DLD1 (cell line): ENCODE measurements around the gene C8B.

Source experiments
- in situ Hi-C: cut with HindIII; loops from 2 replicates; pipeline ENCODE4 v1.10.0; 2017; ENCODE audit warnings: low sequenced_read_pairs

The C8B gene

GRCh38 chr1:56973923-56974742, 8.3 kb upstream of the C8B start:
- in situ Hi-C loops: no loop called here

GRCh38 chr1:56972976-56973375, 7.2 kb upstream of the C8B start:
- in situ Hi-C loops: no loop called here

GRCh38 chr1:56970280-56970679, 4.5 kb upstream of the C8B start:
- in situ Hi-C loops: no loop called here

- in situ Hi-C loops: no loop called here
Observed at GRCh38 chr1:56968878-56969495, 3.2 kb upstream of the C8B start.

- in situ Hi-C loops: no loop called here
Observed at GRCh38 chr1:56967900-56968832, 2.4 kb upstream of the C8B start.

GRCh38 chr1:56967355-56967754, 1.5 kb upstream of the C8B start:
- in situ Hi-C loops: no loop called here

- in situ Hi-C loops: no loop called here
Observed at GRCh38 chr1:56966698-56966999, 834 bp upstream of the C8B start.

- in situ Hi-C loops: no loop called here
Observed at GRCh38 chr1:56965191-56965590, 624 bp downstream of the C8B start.

- in situ Hi-C loops: no loop called here
Observed at GRCh38 chr1:56964349-56965017, 1.3 kb downstream of the C8B start.

GRCh38 chr1:56963667-56964066, 2.1 kb downstream of the C8B start:
- in situ Hi-C loops: no loop called here

GRCh38 chr1:56961426-56961825, 4.4 kb downstream of the C8B start:
- in situ Hi-C loops: no loop called here

GRCh38 chr1:56958526-56958925, 7.3 kb downstream of the C8B start:
- in situ Hi-C loops: no loop called here

GRCh38 chr1:56957931-56958330, 7.9 kb downstream of the C8B start:
- in situ Hi-C loops: no loop called here

GRCh38 chr1:56954664-56955063, 11.2 kb downstream of the C8B start:
- in situ Hi-C loops: no loop called here

GRCh38 chr1:56953386-56953785, 12.4 kb downstream of the C8B start:
- in situ Hi-C loops: no loop called here

GRCh38 chr1:56952501-56952900, 13.3 kb downstream of the C8B start:
- in situ Hi-C loops: no loop called here

GRCh38 chr1:56948403-56949023, 17.3 kb downstream of the C8B start:
- in situ Hi-C loops: no loop called here

GRCh38 chr1:56940039-56940438, 25.8 kb downstream of the C8B start:
- in situ Hi-C loops: no loop called here

- in situ Hi-C loops: no loop called here
Observed at GRCh38 chr1:56939209-56939608, 26.6 kb downstream of the C8B start.

GRCh38 chr1:56938646-56939045, 27.2 kb downstream of the C8B start:
- in situ Hi-C loops: no loop called here
